HUDEP-2 (cell line): Measurements from ENCODE around the gene MYCBPAP.

Experiments used
- DNase-seq, 76 experiments: peaks; one replicate each; lab custom pipeline; 2025; ENCODE audit not compliant: unreplicated experiment in 76 of 76; lab: John Stamatoyannopoulos, UW

The MYCBPAP gene

GRCh38 chr17:50534979-50535326 is 26.7 kb downstream of the MYCBPAP start:
- DNase-seq = no peak

GRCh38 chr17:50535407-50535806 is 27.2 kb downstream of the MYCBPAP start:
- DNase-seq = no peak

GRCh38 chr17:50536683-50537646 is 28.7 kb downstream of the MYCBPAP start:
- DNase-seq = no peak

GRCh38 chr17:50537721-50538548 is 29.7 kb downstream of the MYCBPAP start:
- DNase-seq = no peak

- DNase-seq = no peak
Observed at GRCh38 chr17:50538549-50539410, 30.5 kb downstream of the MYCBPAP start.

- DNase-seq = peak in 1 of 76 experiments; percentile 13
Observed at GRCh38 chr17:50539762-50540559, 31.7 kb downstream of the MYCBPAP start.

GRCh38 chr17:50540560-50541401 is 32.5 kb downstream of the MYCBPAP start:
- no peak for DNase-seq

GRCh38 chr17:50541402-50541715 is 33.1 kb downstream of the MYCBPAP start:
- no peak for DNase-seq

GRCh38 chr17:50541716-50542688 is 33.8 kb downstream of the MYCBPAP start:
- peak in 68 of 76 experiments; percentile 14 to 87 (median 68) for DNase-seq

GRCh38 chr17:50542795-50543774 is 34.8 kb downstream of the MYCBPAP start:
- peak in 1 of 76 experiments; percentile 20 for DNase-seq

- no peak for DNase-seq
Observed at GRCh38 chr17:50544516-50544915, 36.3 kb downstream of the MYCBPAP start.

GRCh38 chr17:50545311-50545710 is 37.1 kb downstream of the MYCBPAP start:
- no peak for DNase-seq

- no peak for DNase-seq
Observed at GRCh38 chr17:50546701-50547034, 38.4 kb downstream of the MYCBPAP start.

- DNase-seq = peak in 73 of 76 experiments; percentile 29 to 90 (median 75)
Observed at GRCh38 chr17:50547035-50547735, 38.9 kb downstream of the MYCBPAP start, which contains the start of gene SPATA20. TSS of gene SPATA20 (plus strand) at chr17:50547174. CDS start at chr17:50547209, 35 bp downstream.

- DNase-seq = peak in 27 of 76 experiments; percentile 9 to 39 (median 23)
Observed at GRCh38 chr17:50547736-50548083, 39.5 kb downstream of the MYCBPAP start.

- DNase-seq = no peak
Observed at GRCh38 chr17:50548831-50549230, 40.6 kb downstream of the MYCBPAP start.
